Urothelium cell line (cell line): ENCODE data around the gene CD300LF.
A peak's percentile ranks its signal among the peaks of the same experiment; 100 is the strongest.

Experiments used
- DNase-seq: peaks from one replicate; pipeline ENCODE4 v3.0.0; 2011; ENCODE audit warnings: low spot score, mixed read lengths
- FAIRE-seq: peaks from 2 replicates; lab custom pipeline; 2011; peaks lifted over from hg19 to GRCh38; lab: Jason Lieb, UNC

The CD300LF gene

GRCh38 chr17:74694081-74694480 is 18.6 kb downstream of the CD300LF start:
- DNase-seq (no peak), FAIRE-seq (no peak)

GRCh38 chr17:74691151-74691550 is 21.6 kb downstream of the CD300LF start:
- DNase-seq (no peak), FAIRE-seq (no peak)

- DNase-seq: no peak
- FAIRE-seq: no peak
These were observed 22.3 kb downstream of the CD300LF start for GRCh38 chr17:74690409-74690825.

- DNase-seq: no peak
- no peak for FAIRE-seq
These were observed 24.8 kb downstream of the CD300LF start for GRCh38 chr17:74687886-74688285.

- no peak for FAIRE-seq
- no peak for DNase-seq
These were observed 26.0 kb downstream of the CD300LF start for GRCh38 chr17:74686761-74687160.

GRCh38 chr17:74682471-74683190 is 30.1 kb downstream of the CD300LF start:
- FAIRE-seq: no peak
- DNase-seq: no peak

GRCh38 chr17:74682028-74682427 is 30.7 kb downstream of the CD300LF start:
- DNase-seq (no peak), FAIRE-seq (no peak)

- no peak for DNase-seq
- no peak for FAIRE-seq
These were observed 31.8 kb downstream of the CD300LF start for GRCh38 chr17:74680941-74681340.

GRCh38 chr17:74680213-74680612 is 32.5 kb downstream of the CD300LF start:
- no peak for FAIRE-seq
- no peak for DNase-seq

GRCh38 chr17:74679374-74679773 is 33.3 kb downstream of the CD300LF start:
- no peak for FAIRE-seq
- no peak for DNase-seq

- no peak for DNase-seq
These were observed 34.2 kb downstream of the CD300LF start for GRCh38 chr17:74678541-74678940.

GRCh38 chr17:74677558-74678466 is 34.9 kb downstream of the CD300LF start:
- DNase-seq: no peak
- FAIRE-seq: no peak

More at GRCh38 chr17:74678541-74678940, 34.2 kb downstream of the CD300LF start:
- FAIRE-seq: peak; percentile 82

GRCh38 chr17:74671031-74671771 is 41.5 kb downstream of the CD300LF start:
- DNase-seq (peak; percentile 90), FAIRE-seq (peak; percentile 20)

GRCh38 chr17:74670329-74670728 is 42.4 kb downstream of the CD300LF start:
- FAIRE-seq (no peak), DNase-seq (no peak)

- FAIRE-seq: no peak
These were observed 49.2 kb downstream of the CD300LF start for GRCh38 chr17:74663561-74663960.

GRCh38 chr17:74659889-74660288 is 52.8 kb downstream of the CD300LF start:
- FAIRE-seq: no peak
- no peak for DNase-seq

More at GRCh38 chr17:74663561-74663960, 49.2 kb downstream of the CD300LF start:
- DNase-seq: no peak

GRCh38 chr17:74658620-74659019 is 54.1 kb downstream of the CD300LF start:
- no peak for DNase-seq
- no peak for FAIRE-seq

GRCh38 chr17:74654742-74655141 is 58.0 kb downstream of the CD300LF start:
- DNase-seq: no peak
- FAIRE-seq: no peak

GRCh38 chr17:74652020-74652419 is 60.7 kb downstream of the CD300LF start:
- DNase-seq: no peak
- no peak for FAIRE-seq

GRCh38 chr17:74649909-74650308 is 62.8 kb downstream of the CD300LF start:
- FAIRE-seq (no peak), DNase-seq (no peak)
